ENCODE data around the gene RPL41. TPM values are rescaled to one million over a fixed set of nuclear protein-coding genes. Genes with fewer than 3 reads are reported as not detected.
A peak's percentile ranks its signal among the peaks of the same experiment; 100 is the strongest.

The RPL41 gene
- total RNA-seq, 1 experiment from 2014 or later, result 2,379 TPM

DNA sequence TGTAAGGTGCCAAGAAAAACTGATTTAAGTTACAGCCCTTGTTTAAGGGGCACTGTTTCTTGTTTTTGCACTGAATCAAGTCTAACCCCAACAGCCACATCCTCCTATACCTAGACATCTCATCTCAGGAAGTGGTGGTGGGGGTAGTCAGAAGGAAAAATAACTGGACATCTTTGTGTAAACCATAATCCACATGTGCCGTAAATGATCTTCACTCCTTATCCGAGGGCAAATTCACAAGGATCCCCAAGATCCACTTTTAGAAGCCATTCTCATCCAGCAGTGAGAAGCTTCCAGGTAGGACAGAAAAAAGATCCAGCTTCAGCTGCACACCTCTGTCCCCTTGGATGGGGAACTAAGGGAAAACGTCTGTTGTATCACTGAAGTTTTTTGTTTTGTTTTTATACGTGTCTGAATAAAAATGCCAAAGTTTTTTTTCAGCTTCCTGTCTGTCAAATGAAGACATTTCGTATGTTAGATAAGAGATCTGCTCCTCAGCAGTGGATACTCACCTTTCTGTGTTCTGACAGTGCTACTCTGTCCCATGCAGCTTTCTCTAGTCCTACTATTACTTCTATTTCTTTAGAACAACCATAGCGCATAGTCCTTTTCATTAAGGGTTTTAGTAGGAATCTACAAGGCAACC lies 13.2 kb upstream of the RPL41 start:
- Mint-ChIP-seq H3K36me3 (ENCODE audit: insufficient read depth, unreplicated experiment) (peaks cover 93% of the 10 kb centered on the region), H3K9me3 (ENCODE audit: low read depth, unreplicated experiment) (no peaks in the 10 kb centered on the region), H3K27ac (ENCODE audit: unreplicated experiment) (peak overlapping the region; percentile 95), H3K27me3 (ENCODE audit: unreplicated experiment) (no peaks in the 10 kb centered on the region), H3K4me3 (ENCODE audit: low read depth, unreplicated experiment) (peak overlapping the region; percentile 96), H3K4me1 (ENCODE audit: low read depth, unreplicated experiment) (peaks cover 21% of the 10 kb centered on the region)
- no TSS peak for BruUV-seq (replicated peaks)
- intact Hi-C loops (cut with micrococcal nuclease; ENCODE audit: unreplicated experiment), result loop anchor here (5.0 kb wide), 1 partner anchor 366 kb away; no protein-coding TSS in a partner anchor
- DNase-seq, result no peak
- CTCF ChIA-PET, result interaction anchor here (1.6 kb wide), 1 partner anchor 15 kb away, joined by 7 read pairs; the partner anchor contains the start of gene ZC3H10
- TF ChIP-seq CTCF (IDR thresholded peaks at IDR 0.05; ENCODE audit: unreplicated experiment), result no peak

- CTCF ChIA-PET, result interaction anchor here (0.6 to 2.1 kb wide), 12 partner anchors 12 to 533 kb away, joined by 3 to 23 read pairs (median 4); partner anchors contain the start of genes ERBB3, RAB5B, SMARCC2 and ZC3H10
- Mint-ChIP-seq H3K4me1 (ENCODE audit: low read depth, unreplicated experiment) (peaks cover 21% of the 10 kb centered on the region), H3K36me3 (ENCODE audit: insufficient read depth, unreplicated experiment) (peaks cover 94% of the 10 kb centered on the region), H3K27ac (ENCODE audit: unreplicated experiment) (peak overlapping the region; percentile 95), H3K4me3 (ENCODE audit: low read depth, unreplicated experiment) (peak overlapping the region; percentile 96), H3K9me3 (ENCODE audit: low read depth, unreplicated experiment) (no peaks in the 10 kb centered on the region), H3K27me3 (ENCODE audit: unreplicated experiment) (no peaks in the 10 kb centered on the region)
- no peak for TF ChIP-seq CTCF (IDR thresholded peaks at IDR 0.05; ENCODE audit: unreplicated experiment)
- intact Hi-C loops (cut with micrococcal nuclease; ENCODE audit: unreplicated experiment), result loop anchor here (2.0 to 5.0 kb wide), 2 partner anchors 57 to 366 kb away; no protein-coding TSS in a partner anchor
- DNase-seq, result no peak
- TSS peak; percentile 87 for BruUV-seq (replicated peaks)
Measured at GRCh38 chr12:56103823-56104108, 12.7 kb upstream of the RPL41 start.

DNA sequence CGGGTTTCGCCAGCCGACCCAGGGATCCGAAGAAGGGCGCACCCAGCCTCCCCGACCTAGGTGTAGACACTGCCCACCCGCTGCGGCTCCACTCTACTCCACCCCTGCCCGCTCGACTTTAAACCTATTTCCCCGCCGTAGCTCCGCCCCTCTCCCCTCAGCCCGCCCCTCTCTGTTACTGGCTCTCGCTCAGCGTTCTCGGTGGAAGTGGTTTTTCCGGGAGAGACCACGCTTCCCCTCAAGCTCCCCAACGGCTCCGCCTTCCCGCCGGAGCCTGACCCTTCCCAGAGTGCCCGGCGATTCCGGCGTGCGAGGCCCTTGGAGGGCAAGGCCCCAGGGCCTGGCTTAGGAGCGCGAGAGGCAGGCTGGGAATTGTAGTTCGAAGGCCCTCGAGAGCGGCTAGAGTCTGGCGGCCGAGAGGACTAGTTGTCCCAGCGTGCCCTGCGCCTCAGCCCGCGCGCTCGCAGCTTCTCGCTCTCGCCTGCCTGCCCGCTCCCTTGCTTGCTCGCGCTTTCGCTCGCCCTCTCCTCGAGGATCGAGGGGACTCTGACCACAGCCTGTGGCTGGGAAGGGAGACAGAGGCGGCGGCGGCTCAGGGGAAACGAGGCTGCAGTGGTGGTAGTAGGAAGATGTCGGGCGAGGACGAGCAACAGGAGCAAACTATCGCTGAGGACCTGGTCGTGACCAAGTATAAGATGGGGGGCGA lies 12.2 kb upstream of the RPL41 start, which contains the start of gene PA2G4:
PA2G4 (plus strand) TSS at position 451 of the 706 bp plus-strand sequence; CDS start at position 630, 179 bp downstream.
- peak; percentile 99 for DNase-seq
- H3K4me3 Mint-ChIP-seq (ENCODE audit: low read depth, unreplicated experiment), result peak within 1 kb of the TSS; percentile 96
- intact Hi-C loops (cut with micrococcal nuclease; ENCODE audit: unreplicated experiment), result loop anchor here (2.0 to 5.0 kb wide), 2 partner anchors 57 to 367 kb away; no protein-coding TSS in a partner anchor
- peak within 1 kb of the TSS; percentile 95 for H3K27ac Mint-ChIP-seq (ENCODE audit: unreplicated experiment)
- BruUV-seq (replicated peaks), result no TSS peak
- peaks cover 21% of the 10 kb centered on the region for H3K4me1 Mint-ChIP-seq (ENCODE audit: low read depth, unreplicated experiment)
- CTCF ChIA-PET, result interaction anchor here (0.6 to 2.1 kb wide), 13 partner anchors 12 to 533 kb away, joined by 3 to 23 read pairs (median 4); partner anchors contain the start of genes ERBB3, RAB5B, SMARCC2 and ZC3H10
- no peaks in the 10 kb centered on the region for H3K27me3 Mint-ChIP-seq (ENCODE audit: unreplicated experiment)
- peaks cover 94% of the 10 kb centered on the region for H3K36me3 Mint-ChIP-seq (ENCODE audit: insufficient read depth, unreplicated experiment)
- H3K9me3 Mint-ChIP-seq (ENCODE audit: low read depth, unreplicated experiment), result no peaks in the 10 kb centered on the region
- no peak for TF ChIP-seq CTCF (IDR thresholded peaks at IDR 0.05; ENCODE audit: unreplicated experiment)

GRCh38 chr12:56104815-56105608 lies 11.4 kb upstream of the RPL41 start:
- CTCF ChIA-PET, result interaction anchor here (0.6 to 2.1 kb wide), 7 partner anchors 11 to 532 kb away, joined by 3 to 23 read pairs (median 4); partner anchors contain the start of genes ERBB3 and ZC3H10
- Mint-ChIP-seq H3K27me3 (ENCODE audit: unreplicated experiment) (no peaks in the 10 kb centered on the region), H3K27ac (ENCODE audit: unreplicated experiment) (peak overlapping the region; percentile 95), H3K4me3 (ENCODE audit: low read depth, unreplicated experiment) (peak overlapping the region; percentile 96), H3K36me3 (ENCODE audit: insufficient read depth, unreplicated experiment) (peaks cover 94% of the 10 kb centered on the region), H3K9me3 (ENCODE audit: low read depth, unreplicated experiment) (no peaks in the 10 kb centered on the region), H3K4me1 (ENCODE audit: low read depth, unreplicated experiment) (peaks cover 21% of the 10 kb centered on the region)
- TF ChIP-seq CTCF (IDR thresholded peaks at IDR 0.05; ENCODE audit: unreplicated experiment), result no peak
- no TSS peak for BruUV-seq (replicated peaks)
- peak; percentile 41 for DNase-seq
- intact Hi-C loops (cut with micrococcal nuclease; ENCODE audit: unreplicated experiment), result loop anchor here (1.0 to 5.0 kb wide), 3 partner anchors 27 to 368 kb away; no protein-coding TSS in a partner anchor
